ENCODE results near the gene GAS2.
"Not testable (repeated sequence)": the region's sequence is repeated elsewhere in the genome, so short reads cannot be mapped to it uniquely, and the experiment has no call there.

GAS2 gene

DNA sequence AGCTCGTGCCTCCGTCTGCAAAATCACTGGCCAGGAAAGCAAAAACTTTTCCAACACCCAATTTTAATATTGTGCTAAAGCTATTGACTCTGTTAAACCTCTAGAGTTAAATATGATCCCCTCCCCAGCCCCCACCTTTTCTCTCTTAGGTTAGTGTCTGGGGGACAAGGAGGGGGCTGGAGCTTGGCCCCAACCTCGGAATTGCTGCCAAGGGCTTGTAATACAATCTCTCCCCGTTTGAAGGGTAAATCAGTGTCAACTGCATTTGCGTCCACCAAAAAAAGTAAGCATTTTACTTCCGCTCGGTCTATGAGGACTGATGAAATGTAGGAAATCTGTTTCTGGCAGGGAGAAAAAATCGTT lies at the start of gene GAS2:
TSS of gene GAS2 (plus strand) at position 287 of the 363 bp plus-strand sequence. CDS start 8,259 bp downstream, outside the sequence.
- H3K36me3 ChIP-seq (ENCODE audit: control insufficient read depth, insufficient read depth, low read length) = no peaks in the 10 kb centered on the region
- H3K4me1 ChIP-seq (ENCODE audit: control insufficient read depth, insufficient read depth, low read length) = no peaks in the 10 kb centered on the region
- H3K27ac ChIP-seq (ENCODE audit: low read depth, low read length) = no peak within 1 kb of the TSS
- no peaks in the 10 kb centered on the region for H3K27me3 ChIP-seq (ENCODE audit: control insufficient read depth, insufficient read depth, low read length)
- H3K4me3 ChIP-seq (ENCODE audit: low read length) = peak within 1 kb of the TSS; percentile 44
- H3K9ac ChIP-seq (ENCODE audit: low read length) = no peak within 1 kb of the TSS

DNA sequence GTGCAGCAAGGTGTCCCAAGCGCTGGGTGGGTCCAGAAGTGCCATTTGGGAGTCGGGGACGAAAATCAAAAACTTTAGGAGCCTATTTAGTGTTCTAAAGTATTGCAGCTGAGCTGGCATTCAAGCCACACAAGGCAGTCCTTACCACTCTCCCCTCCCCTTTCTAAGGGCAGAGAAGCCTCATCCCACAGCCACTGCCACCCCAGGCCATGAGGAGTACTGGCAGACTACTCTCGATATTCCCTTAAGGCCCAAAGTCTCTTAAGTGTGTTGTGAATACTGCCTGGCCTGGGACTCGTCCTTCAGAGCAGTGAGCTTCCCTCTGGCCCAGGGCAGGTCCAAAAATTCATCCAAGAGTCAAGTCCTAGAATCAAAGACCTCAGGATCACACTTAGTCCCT lies 48.5 kb upstream of the GAS2 start:
- Histone ChIP-seq H3K36me3 (ENCODE audit: control insufficient read depth, insufficient read depth, low read length) (no peaks in the 10 kb centered on the region), H3K9ac (ENCODE audit: low read length) (no peak overlapping the region), H3K4me1 (ENCODE audit: control insufficient read depth, insufficient read depth, low read length) (no peaks in the 10 kb centered on the region), H3K27me3 (ENCODE audit: control insufficient read depth, insufficient read depth, low read length) (no peaks in the 10 kb centered on the region), H3K27ac (ENCODE audit: low read depth, low read length) (no peak overlapping the region), H3K4me3 (ENCODE audit: low read length) (no peak overlapping the region)

DNA sequence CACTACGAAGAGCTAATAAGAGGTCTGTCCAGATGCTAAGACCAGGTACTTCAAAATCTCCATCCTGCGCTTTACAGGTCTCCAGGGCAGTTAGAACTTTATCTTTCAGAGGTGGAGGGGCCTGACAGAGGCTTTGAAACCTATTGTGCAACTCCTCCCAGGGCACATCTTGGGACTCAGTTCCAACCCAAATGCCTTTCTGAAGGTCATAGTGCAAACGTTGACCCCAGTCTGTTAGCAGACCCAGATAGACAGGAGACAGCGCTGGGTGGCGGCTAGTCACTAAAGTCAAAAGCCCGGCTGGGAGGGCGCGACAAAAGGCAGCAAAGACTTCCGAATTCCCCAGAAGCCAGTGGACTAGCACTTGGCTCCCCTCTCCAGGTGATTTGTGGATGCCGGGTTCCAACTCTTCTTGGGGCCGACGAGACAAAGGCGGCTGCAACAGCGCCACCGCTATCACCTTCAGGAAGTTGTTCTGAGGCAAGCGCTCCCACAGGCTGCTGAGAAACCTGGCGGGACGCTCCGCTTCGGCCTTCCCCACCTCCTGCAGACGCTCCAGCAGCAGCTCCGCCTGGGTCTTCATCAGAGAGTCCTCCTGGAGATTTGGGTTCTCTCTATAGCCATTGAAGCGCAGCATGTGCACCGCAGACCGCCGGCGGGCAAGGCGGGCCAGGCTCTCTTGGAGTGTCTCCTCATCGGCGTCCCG lies 41.5 kb upstream of the GAS2 start:
- Histone ChIP-seq H3K27ac (ENCODE audit: low read depth, low read length) (peak overlapping the region; percentile 76), H3K4me3 (ENCODE audit: low read length) (peak overlapping the region; percentile 98), H3K27me3 (ENCODE audit: control insufficient read depth, insufficient read depth, low read length) (no peaks in the 10 kb centered on the region), H3K36me3 (ENCODE audit: control insufficient read depth, insufficient read depth, low read length) (no peaks in the 10 kb centered on the region), H3K4me1 (ENCODE audit: control insufficient read depth, insufficient read depth, low read length) (no peaks in the 10 kb centered on the region), H3K9ac (ENCODE audit: low read length) (peak overlapping the region; percentile 81)

DNA sequence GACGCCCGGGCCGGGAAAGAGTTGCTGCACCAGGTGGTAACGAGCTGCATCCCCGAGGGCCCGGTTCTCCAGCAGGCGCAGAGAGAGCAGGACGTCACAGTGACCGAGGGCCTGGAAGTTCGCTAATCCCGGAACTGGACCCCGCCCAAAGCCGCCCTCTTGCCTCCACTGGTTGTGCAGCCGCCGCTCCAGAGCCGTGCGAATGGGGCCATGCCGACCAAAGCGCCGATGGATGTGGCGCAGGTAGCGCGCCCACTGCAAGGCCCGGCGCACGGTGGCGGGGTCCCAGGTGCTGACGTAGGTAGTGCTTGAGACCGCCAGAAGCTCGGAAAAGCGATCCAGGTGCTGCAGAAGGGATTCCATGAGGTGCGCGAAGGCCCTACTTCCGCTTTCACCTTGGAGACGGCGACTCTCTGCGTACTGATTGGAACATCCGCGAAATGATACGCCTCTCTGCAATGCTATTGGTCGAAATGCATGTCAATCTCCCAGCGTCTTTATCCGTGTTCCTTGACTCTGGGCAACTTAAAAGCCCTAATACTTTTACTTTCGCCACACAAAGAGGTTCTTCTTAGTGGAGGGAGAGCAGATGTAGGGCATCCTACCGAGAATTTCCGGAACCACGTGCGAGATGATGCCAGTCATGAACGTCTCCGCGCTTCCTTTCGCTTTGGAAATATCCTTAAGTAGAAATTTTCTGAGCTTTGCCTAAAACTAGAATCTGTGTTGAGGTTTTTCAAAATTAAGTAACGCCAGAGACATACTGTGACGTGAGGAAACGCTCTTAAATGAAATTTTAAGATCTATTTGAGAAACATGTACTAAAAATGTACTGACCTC lies 40.7 kb upstream of the GAS2 start, which contains the start of gene FANCF:
TSS of gene FANCF (minus strand) at position 376 of the 840 bp plus-strand sequence. CDS start at position 363, 13 bp downstream.
- Histone ChIP-seq H3K36me3 (ENCODE audit: control insufficient read depth, insufficient read depth, low read length) (no peaks in the 10 kb centered on the region), H3K4me3 (ENCODE audit: low read length) (peak within 1 kb of the TSS; percentile 98), H3K4me1 (ENCODE audit: control insufficient read depth, insufficient read depth, low read length) (no peaks in the 10 kb centered on the region), H3K9ac (ENCODE audit: low read length) (peak within 1 kb of the TSS; percentile 81), H3K27ac (ENCODE audit: low read depth, low read length) (peak within 1 kb of the TSS; percentile 76), H3K27me3 (ENCODE audit: control insufficient read depth, insufficient read depth, low read length) (no peaks in the 10 kb centered on the region)

DNA sequence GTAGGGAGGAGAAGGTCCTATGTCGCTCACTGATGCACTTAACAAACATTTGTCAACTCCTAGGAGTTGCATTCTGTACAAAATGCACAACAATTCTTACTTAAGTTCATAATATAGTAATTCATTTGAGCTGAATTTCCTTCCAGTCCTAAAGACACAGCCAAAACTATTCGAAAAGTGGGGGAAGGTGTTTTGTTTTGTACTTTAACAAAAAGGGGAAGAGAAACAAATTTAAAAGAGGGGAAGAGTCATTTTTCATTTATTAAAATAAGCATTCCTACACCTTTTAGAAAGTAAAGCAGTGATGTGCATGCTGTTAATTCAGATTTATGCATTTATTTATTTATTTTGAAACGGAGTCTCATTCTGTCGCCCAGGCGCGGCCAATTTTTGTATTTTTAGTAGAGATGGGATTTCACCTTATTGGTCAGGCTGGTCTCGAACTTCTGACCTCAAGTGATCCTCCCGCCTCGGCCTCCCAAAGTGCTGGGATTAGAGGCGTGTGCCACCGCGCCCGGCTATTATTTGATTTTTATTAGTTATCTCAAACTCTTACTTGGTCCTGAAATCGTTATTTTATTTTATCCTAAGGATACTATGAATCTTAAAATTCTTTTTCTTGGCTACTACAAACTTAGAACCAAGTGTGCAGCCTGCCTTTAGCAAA lies 39.7 kb upstream of the GAS2 start:
- Histone ChIP-seq H3K36me3 (ENCODE audit: control insufficient read depth, insufficient read depth, low read length) (no peaks in the 10 kb centered on the region), H3K4me3 (ENCODE audit: low read length) (no peak overlapping the region), H3K4me1 (ENCODE audit: control insufficient read depth, insufficient read depth, low read length) (no peaks in the 10 kb centered on the region), H3K27me3 (ENCODE audit: control insufficient read depth, insufficient read depth, low read length) (no peaks in the 10 kb centered on the region), H3K27ac (ENCODE audit: low read depth, low read length) (no peak overlapping the region), H3K9ac (ENCODE audit: low read length) (no peak overlapping the region)

DNA sequence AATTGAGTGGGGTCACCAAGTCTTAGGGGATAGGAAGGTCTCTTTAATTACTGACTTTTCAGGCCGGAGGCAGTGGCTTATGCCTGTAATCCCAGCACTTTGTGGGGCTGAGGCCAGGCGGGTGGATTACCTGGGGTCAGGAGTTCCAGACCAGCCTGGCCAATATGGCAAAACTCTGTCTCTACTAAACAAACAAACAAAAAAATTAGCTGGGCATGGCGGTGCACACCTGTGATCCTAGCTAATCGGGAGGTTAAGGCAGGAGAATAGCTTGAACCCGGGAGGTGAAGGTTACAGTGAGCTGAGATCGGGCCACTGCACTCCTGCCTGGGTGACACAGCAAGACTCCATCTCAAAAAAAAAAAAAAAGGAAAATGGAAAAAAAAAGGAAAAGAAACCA lies 39.0 kb upstream of the GAS2 start:
- H3K27ac ChIP-seq (ENCODE audit: low read depth, low read length) = no peak overlapping the region
- no peak overlapping the region for H3K4me3 ChIP-seq (ENCODE audit: low read length)
- no peaks in the 10 kb centered on the region for H3K27me3 ChIP-seq (ENCODE audit: control insufficient read depth, insufficient read depth, low read length)
- H3K9ac ChIP-seq (ENCODE audit: low read length) = no peak overlapping the region
- no peaks in the 10 kb centered on the region for H3K4me1 ChIP-seq (ENCODE audit: control insufficient read depth, insufficient read depth, low read length)
- no peaks in the 10 kb centered on the region for H3K36me3 ChIP-seq (ENCODE audit: control insufficient read depth, insufficient read depth, low read length)

DNA sequence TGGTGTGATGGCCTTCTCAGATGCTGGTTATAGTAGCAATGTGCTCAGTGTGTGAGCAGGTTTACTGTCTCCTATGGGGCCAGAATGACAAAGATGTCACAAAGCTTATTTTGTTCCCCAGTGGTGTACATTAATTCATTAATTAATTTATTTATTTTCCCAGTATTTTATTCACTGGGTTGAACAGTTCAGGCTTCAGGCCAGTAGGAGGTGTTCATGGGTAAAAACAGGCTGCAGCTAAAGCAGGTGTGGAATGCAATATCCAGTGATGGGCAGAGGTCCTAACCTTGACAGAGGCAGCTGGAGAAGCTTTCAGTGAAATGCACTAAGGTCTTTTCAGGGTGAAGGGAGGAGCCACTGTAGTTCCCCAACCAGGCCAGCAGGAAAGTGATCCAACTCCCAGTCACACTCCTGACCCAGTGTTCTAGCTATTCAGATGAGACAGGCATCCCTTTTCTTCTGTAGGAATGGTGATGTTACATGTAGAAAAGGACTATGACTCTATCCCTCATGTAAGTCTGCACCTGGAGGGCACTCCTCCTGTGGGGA lies 33.0 kb upstream of the GAS2 start:
- no peaks in the 10 kb centered on the region for H3K27me3 ChIP-seq (ENCODE audit: control insufficient read depth, insufficient read depth, low read length)
- no peak overlapping the region for H3K4me3 ChIP-seq (ENCODE audit: low read length)
- H3K9ac ChIP-seq (ENCODE audit: low read length) = no peak overlapping the region
- no peaks in the 10 kb centered on the region for H3K4me1 ChIP-seq (ENCODE audit: control insufficient read depth, insufficient read depth, low read length)
- no peaks in the 10 kb centered on the region for H3K36me3 ChIP-seq (ENCODE audit: control insufficient read depth, insufficient read depth, low read length)
- no peak overlapping the region for H3K27ac ChIP-seq (ENCODE audit: low read depth, low read length)

DNA sequence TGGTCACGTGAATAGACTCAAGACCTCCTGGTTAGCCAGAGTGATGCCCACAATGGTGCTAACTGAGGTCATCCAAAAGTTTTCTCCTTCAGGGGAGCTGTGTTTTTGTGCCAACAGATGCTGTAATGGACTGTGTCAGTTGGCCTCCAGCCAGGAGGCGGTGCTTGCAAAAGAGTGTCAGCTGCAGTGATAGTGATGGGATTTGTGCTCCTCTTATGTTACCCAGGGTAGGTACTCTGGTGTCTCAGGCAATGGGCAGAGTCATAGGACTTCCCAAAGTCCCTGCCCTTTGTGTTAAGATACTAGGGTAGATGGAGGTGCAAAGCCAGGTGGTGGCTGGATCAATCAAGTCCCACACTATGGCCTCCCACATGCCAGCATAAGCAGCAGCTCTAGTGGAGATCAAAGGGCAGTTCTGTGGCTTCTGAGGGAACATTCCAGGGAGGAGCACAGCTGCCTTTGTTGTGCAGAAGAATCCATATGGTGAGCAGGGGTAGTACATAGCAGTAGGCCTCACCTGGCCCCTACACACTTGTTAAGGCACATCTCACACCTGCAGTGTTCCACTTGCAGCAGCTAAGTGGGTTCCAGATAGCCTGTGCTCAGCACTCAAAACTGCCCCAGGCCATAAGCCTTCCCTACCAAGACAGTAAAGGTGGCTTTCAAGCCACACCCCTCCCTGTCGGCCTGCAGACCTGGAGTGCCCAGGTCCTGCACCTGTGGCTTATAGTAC lies 31.3 kb upstream of the GAS2 start:
- Histone ChIP-seq H3K27me3 (ENCODE audit: control insufficient read depth, insufficient read depth, low read length) (no peaks in the 10 kb centered on the region), H3K27ac (ENCODE audit: low read depth, low read length) (no peak overlapping the region), H3K4me3 (ENCODE audit: low read length) (no peak overlapping the region), H3K36me3 (ENCODE audit: control insufficient read depth, insufficient read depth, low read length) (no peaks in the 10 kb centered on the region), H3K9ac (ENCODE audit: low read length) (no peak overlapping the region), H3K4me1 (ENCODE audit: control insufficient read depth, insufficient read depth, low read length) (no peaks in the 10 kb centered on the region)

DNA sequence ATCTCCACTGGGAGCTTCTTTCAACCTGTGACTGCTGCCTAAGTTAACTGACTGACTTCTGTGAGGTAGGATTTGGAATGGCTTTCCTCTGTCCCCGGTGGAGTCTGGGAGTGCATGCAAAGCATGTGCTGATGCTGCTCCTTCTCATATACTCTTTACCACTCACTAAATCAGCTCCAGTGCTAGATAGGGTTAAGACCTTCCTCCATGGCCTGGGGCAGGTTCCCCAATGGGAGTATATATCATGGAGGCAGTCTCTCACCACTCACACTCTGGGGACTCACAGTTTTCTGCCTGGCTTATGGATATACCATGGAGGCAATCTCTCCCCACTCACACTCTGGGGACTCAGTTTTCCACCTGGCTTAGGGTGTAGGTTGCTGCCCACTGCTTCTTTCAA lies 30.7 kb upstream of the GAS2 start:
- Histone ChIP-seq H3K9ac (ENCODE audit: low read length) (no peak overlapping the region), H3K36me3 (ENCODE audit: control insufficient read depth, insufficient read depth, low read length) (no peaks in the 10 kb centered on the region), H3K4me1 (ENCODE audit: control insufficient read depth, insufficient read depth, low read length) (no peaks in the 10 kb centered on the region), H3K4me3 (ENCODE audit: low read length) (no peak overlapping the region), H3K27ac (ENCODE audit: low read depth, low read length) (no peak overlapping the region), H3K27me3 (ENCODE audit: control insufficient read depth, insufficient read depth, low read length) (no peaks in the 10 kb centered on the region)

DNA sequence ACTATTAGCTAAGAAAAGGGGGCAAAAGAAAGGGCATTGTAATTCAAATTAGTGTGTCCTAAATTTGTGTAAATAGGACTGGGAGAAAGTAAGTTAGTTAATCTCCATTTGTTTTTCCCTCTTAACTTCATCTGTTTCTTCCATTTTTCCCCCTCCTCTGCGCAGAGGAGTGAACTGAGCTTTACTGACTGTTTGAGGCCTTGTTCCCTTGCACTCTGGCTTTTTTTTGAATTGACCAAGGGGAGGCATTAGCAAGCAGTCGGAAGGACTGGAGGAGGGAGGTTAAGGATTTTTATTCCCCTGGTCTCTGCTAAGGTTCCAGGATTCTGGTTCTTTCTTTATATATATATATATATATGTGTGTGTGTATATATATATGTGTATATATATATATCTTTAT lies 25.5 kb upstream of the GAS2 start:
- Histone ChIP-seq H3K4me3 (ENCODE audit: low read length) (no peak overlapping the region), H3K36me3 (ENCODE audit: control insufficient read depth, insufficient read depth, low read length) (no peaks in the 10 kb centered on the region), H3K27me3 (ENCODE audit: control insufficient read depth, insufficient read depth, low read length) (no peaks in the 10 kb centered on the region), H3K4me1 (ENCODE audit: control insufficient read depth, insufficient read depth, low read length) (no peaks in the 10 kb centered on the region), H3K27ac (ENCODE audit: low read depth, low read length) (no peak overlapping the region), H3K9ac (ENCODE audit: low read length) (no peak overlapping the region)

DNA sequence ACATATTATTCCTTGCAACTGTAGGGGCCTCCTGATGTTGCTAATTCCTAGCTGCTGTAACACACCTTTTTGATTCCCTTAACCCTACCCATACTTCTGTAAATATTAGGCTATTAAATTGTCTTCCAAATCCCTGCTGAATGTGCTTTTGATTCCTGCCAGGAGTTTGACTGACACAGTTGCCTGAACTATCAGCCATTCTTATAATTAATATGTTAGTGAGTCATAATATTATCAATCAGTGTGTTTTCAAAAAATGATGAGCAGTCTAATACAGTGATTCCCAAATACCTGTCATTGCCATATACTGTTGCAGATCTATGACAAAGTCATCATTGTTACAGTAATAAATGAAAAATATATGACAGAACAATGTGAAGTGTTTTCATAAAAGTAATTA lies 24.9 kb upstream of the GAS2 start:
- H3K27me3 ChIP-seq (ENCODE audit: control insufficient read depth, insufficient read depth, low read length) = no peaks in the 10 kb centered on the region
- H3K9ac ChIP-seq (ENCODE audit: low read length) = no peak overlapping the region
- no peak overlapping the region for H3K27ac ChIP-seq (ENCODE audit: low read depth, low read length)
- H3K4me3 ChIP-seq (ENCODE audit: low read length) = no peak overlapping the region
- H3K36me3 ChIP-seq (ENCODE audit: control insufficient read depth, insufficient read depth, low read length) = no peaks in the 10 kb centered on the region
- no peaks in the 10 kb centered on the region for H3K4me1 ChIP-seq (ENCODE audit: control insufficient read depth, insufficient read depth, low read length)

DNA sequence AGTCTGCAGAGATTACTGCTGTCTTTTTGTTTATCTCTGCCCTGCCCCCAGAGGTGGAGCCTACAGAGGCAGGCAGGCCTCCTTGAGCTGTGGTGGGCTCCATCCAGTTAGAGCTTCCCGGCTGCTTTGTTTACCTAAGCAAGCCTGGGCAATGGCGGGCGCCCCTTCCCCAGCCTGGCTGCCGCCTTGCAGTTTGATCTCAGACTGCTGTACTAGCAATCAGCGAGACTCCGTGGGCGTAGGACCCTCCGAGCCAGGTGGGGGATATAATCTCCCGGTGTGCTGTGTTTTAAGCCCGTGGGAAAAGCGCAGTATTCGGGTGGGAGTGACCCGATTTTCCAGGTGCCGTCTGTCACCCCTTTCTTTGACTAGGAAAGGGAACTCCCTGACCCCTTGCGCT lies 14.1 kb upstream of the GAS2 start:
- H3K36me3 ChIP-seq (ENCODE audit: control insufficient read depth, insufficient read depth, low read length); H3K9ac ChIP-seq (ENCODE audit: low read length); H3K27ac ChIP-seq (ENCODE audit: low read depth, low read length); H3K4me1 ChIP-seq (ENCODE audit: control insufficient read depth, insufficient read depth, low read length); H3K27me3 ChIP-seq (ENCODE audit: control insufficient read depth, insufficient read depth, low read length); H3K4me3 ChIP-seq (ENCODE audit: low read length): not testable (repeated sequence)

Measured in rectal smooth muscle tissue (tissue), 1 donor.